Activated CD4-positive, alpha-beta memory T cell treated with anti-CD3 and anti-CD28 coated beads for 36 hours (primary cell): ENCODE data around the gene SDCCAG8. TPM values are rescaled to one million over a fixed set of nuclear protein-coding genes. Genes with fewer than 3 reads are reported as not detected.

Experiments used
- CTCF ChIA-PET: fragments of 350-600 bp; sonication (Branson Sonifier 250); formaldehyde crosslinking; loops from one replicate; lab custom pipeline; 2021; ENCODE audit warnings: antibody characterized with exemption, inconsistent platforms; lab: Charles Lee
- POLR2A ChIA-PET: fragments of 350-600 bp; sonication (Branson Sonifier 250); formaldehyde crosslinking; loops from one replicate; lab custom pipeline; 2021; ENCODE audit warnings: antibody characterized with exemption; lab: Charles Lee
- DNase-seq: peaks from one replicate; pipeline ENCODE4 v3.0.0-alpha.2; 2020
- H3K27ac Mint-ChIP-seq: one replicate; pipeline ENCODE4 v1.8.0; 2021; ENCODE audit warnings: mixed read lengths
- H3K27me3 Mint-ChIP-seq: one replicate; pipeline ENCODE4 v1.8.0; 2021; ENCODE audit warnings: mixed read lengths
- H3K36me3 Mint-ChIP-seq: one replicate; pipeline ENCODE4 v1.8.0; 2021; ENCODE audit warnings: mixed read lengths
- H3K4me1 Mint-ChIP-seq: one replicate; pipeline ENCODE4 v1.8.0; 2021; ENCODE audit warnings: low read depth, mixed read lengths
- H3K4me3 Mint-ChIP-seq: one replicate; pipeline ENCODE4 v1.8.0; 2021; ENCODE audit warnings: mild to moderate bottlenecking, mixed read lengths
- H3K9me3 Mint-ChIP-seq: one replicate; pipeline ENCODE4 v1.8.0; 2021; ENCODE audit warnings: mixed read lengths
- intact Hi-C: fragments of 100-400 bp; cut with micrococcal nuclease; formaldehyde crosslinking; loops from one replicate; pipeline ENCODE4 v1.15.1; 2023
- total RNA-seq, 2 experiments: library from RNA; stranded (reverse); gene quantifications; one replicate each; pipeline ENCODE4 v1.2.3, GENCODE V29; 2021

The SDCCAG8 gene
- total RNA-seq, 2 experiments from 2014 or later, result 20.7 to 23.2 TPM

GRCh38 chr1:243346016-243346415, 90.2 kb downstream of the SDCCAG8 start:
- Mint-ChIP-seq H3K36me3 (peaks cover 11% of the 10 kb centered on the region), H3K4me1 (peaks cover 2% of the 10 kb centered on the region), H3K4me3 (no peak overlapping the region), H3K27me3 (no peaks in the 10 kb centered on the region), H3K9me3 (no peaks in the 10 kb centered on the region), H3K27ac (no peak overlapping the region)
- ChIA-PET CTCF (no interaction called here), POLR2A (interaction anchor here (0.6 kb wide), 1 partner anchor 401 kb away, joined by 3 read pairs; no protein-coding TSS in a partner anchor)
- no peak for DNase-seq
- intact Hi-C loops, result loop anchor here (10.0 kb wide), 2 partner anchors 509 to 699 kb away; partner anchors contain the start of gene AKT3

GRCh38 chr1:243346468-243346867, 90.6 kb downstream of the SDCCAG8 start:
- Mint-ChIP-seq H3K9me3 (no peaks in the 10 kb centered on the region), H3K4me3 (no peak overlapping the region), H3K4me1 (peaks cover 2% of the 10 kb centered on the region), H3K27ac (no peak overlapping the region), H3K27me3 (no peaks in the 10 kb centered on the region), H3K36me3 (peaks cover 13% of the 10 kb centered on the region)
- intact Hi-C loops, result loop anchor here (10.0 kb wide), 2 partner anchors 508 to 698 kb away; partner anchors contain the start of gene AKT3
- CTCF ChIA-PET, result no interaction called here
- POLR2A ChIA-PET, result no interaction called here
- DNase-seq, result no peak

- CTCF ChIA-PET, result interaction anchor here (0.8 kb wide), 1 partner anchor 400 kb away, joined by 3 read pairs; no protein-coding TSS in a partner anchor
- no peaks in the 10 kb centered on the region for H3K27me3 Mint-ChIP-seq
- no peak overlapping the region for H3K27ac Mint-ChIP-seq
- no peak overlapping the region for H3K4me3 Mint-ChIP-seq
- intact Hi-C loops, result loop anchor here (10.0 kb wide), 2 partner anchors 506 to 696 kb away; partner anchors contain the start of gene AKT3
- peaks cover 2% of the 10 kb centered on the region for H3K4me1 Mint-ChIP-seq
- DNase-seq, result no peak
- POLR2A ChIA-PET, result no interaction called here
- no peaks in the 10 kb centered on the region for H3K9me3 Mint-ChIP-seq
- H3K36me3 Mint-ChIP-seq, result peaks cover 17% of the 10 kb centered on the region
Observed at GRCh38 chr1:243348331-243348730, 92.5 kb downstream of the SDCCAG8 start.

- Mint-ChIP-seq H3K27ac (no peak overlapping the region), H3K4me1 (peaks cover 4% of the 10 kb centered on the region), H3K9me3 (no peaks in the 10 kb centered on the region), H3K27me3 (no peaks in the 10 kb centered on the region), H3K4me3 (no peak overlapping the region), H3K36me3 (peaks cover 16% of the 10 kb centered on the region)
- ChIA-PET CTCF (no interaction called here), POLR2A (no interaction called here)
- intact Hi-C loops, result loop anchor here (10.0 kb wide), 2 partner anchors 506 to 696 kb away; partner anchors contain the start of gene AKT3
- no peak for DNase-seq
Observed at GRCh38 chr1:243349128-243349527, 93.3 kb downstream of the SDCCAG8 start.

GRCh38 chr1:243351337-243351736, 95.5 kb downstream of the SDCCAG8 start:
- peaks cover 16% of the 10 kb centered on the region for H3K36me3 Mint-ChIP-seq
- no peak for DNase-seq
- intact Hi-C loops, result no loop called here
- H3K4me1 Mint-ChIP-seq, result peaks cover 12% of the 10 kb centered on the region
- CTCF ChIA-PET, result no interaction called here
- POLR2A ChIA-PET, result no interaction called here
- H3K27ac Mint-ChIP-seq, result no peak overlapping the region
- H3K4me3 Mint-ChIP-seq, result no peak overlapping the region
- no peaks in the 10 kb centered on the region for H3K27me3 Mint-ChIP-seq
- no peaks in the 10 kb centered on the region for H3K9me3 Mint-ChIP-seq

GRCh38 chr1:243354511-243355153, 98.8 kb downstream of the SDCCAG8 start:
- no peaks in the 10 kb centered on the region for H3K9me3 Mint-ChIP-seq
- intact Hi-C loops, result no loop called here
- no peak for DNase-seq
- peaks cover 15% of the 10 kb centered on the region for H3K36me3 Mint-ChIP-seq
- POLR2A ChIA-PET, result no interaction called here
- CTCF ChIA-PET, result interaction anchor here (0.9 kb wide), 1 partner anchor 11 kb away, joined by 3 read pairs; no protein-coding TSS in a partner anchor
- no peaks in the 10 kb centered on the region for H3K27me3 Mint-ChIP-seq
- peaks cover 12% of the 10 kb centered on the region for H3K4me1 Mint-ChIP-seq
- no peak overlapping the region for H3K4me3 Mint-ChIP-seq
- H3K27ac Mint-ChIP-seq, result no peak overlapping the region

- POLR2A ChIA-PET, result no interaction called here
- H3K27ac Mint-ChIP-seq, result no peak overlapping the region
- DNase-seq, result no peak
- no peak overlapping the region for H3K4me3 Mint-ChIP-seq
- H3K4me1 Mint-ChIP-seq, result no peaks in the 10 kb centered on the region
- CTCF ChIA-PET, result no interaction called here
- no peaks in the 10 kb centered on the region for H3K9me3 Mint-ChIP-seq
- no peaks in the 10 kb centered on the region for H3K27me3 Mint-ChIP-seq
- intact Hi-C loops, result no loop called here
- peaks cover 12% of the 10 kb centered on the region for H3K36me3 Mint-ChIP-seq
Observed at GRCh38 chr1:243363832-243364231, 108.0 kb downstream of the SDCCAG8 start.

GRCh38 chr1:243364330-243364729, 108.5 kb downstream of the SDCCAG8 start:
- ChIA-PET CTCF (no interaction called here), POLR2A (no interaction called here)
- no peaks in the 10 kb centered on the region for H3K4me1 Mint-ChIP-seq
- H3K4me3 Mint-ChIP-seq, result no peak overlapping the region
- peaks cover 16% of the 10 kb centered on the region for H3K36me3 Mint-ChIP-seq
- no peak for DNase-seq
- no peaks in the 10 kb centered on the region for H3K9me3 Mint-ChIP-seq
- no peaks in the 10 kb centered on the region for H3K27me3 Mint-ChIP-seq
- intact Hi-C loops, result no loop called here
- H3K27ac Mint-ChIP-seq, result no peak overlapping the region

GRCh38 chr1:243364866-243365265, 109.0 kb downstream of the SDCCAG8 start:
- Mint-ChIP-seq H3K27me3 (no peaks in the 10 kb centered on the region), H3K9me3 (no peaks in the 10 kb centered on the region), H3K4me1 (no peaks in the 10 kb centered on the region), H3K27ac (no peak overlapping the region), H3K36me3 (peaks cover 20% of the 10 kb centered on the region), H3K4me3 (no peak overlapping the region)
- DNase-seq, result no peak
- CTCF ChIA-PET, result no interaction called here
- intact Hi-C loops, result no loop called here
- POLR2A ChIA-PET, result no interaction called here

- intact Hi-C loops, result no loop called here
- H3K36me3 Mint-ChIP-seq, result peaks cover 22% of the 10 kb centered on the region
Observed at GRCh38 chr1:243367314-243367713, 111.5 kb downstream of the SDCCAG8 start.

GRCh38 chr1:243374412-243374811, 118.6 kb downstream of the SDCCAG8 start:
- ChIA-PET CTCF (no interaction called here), POLR2A (no interaction called here)
- H3K27ac Mint-ChIP-seq, result no peak overlapping the region
- no peak overlapping the region for H3K4me3 Mint-ChIP-seq
- H3K36me3 Mint-ChIP-seq, result peaks cover 33% of the 10 kb centered on the region
- DNase-seq, result no peak
- intact Hi-C loops, result no loop called here
- no peaks in the 10 kb centered on the region for H3K27me3 Mint-ChIP-seq
- H3K9me3 Mint-ChIP-seq, result peaks cover 19% of the 10 kb centered on the region
- no peaks in the 10 kb centered on the region for H3K4me1 Mint-ChIP-seq

More at GRCh38 chr1:243367314-243367713, 111.5 kb downstream of the SDCCAG8 start:
- no peak for DNase-seq
- Mint-ChIP-seq H3K27me3 (no peaks in the 10 kb centered on the region), H3K4me1 (no peaks in the 10 kb centered on the region), H3K27ac (no peak overlapping the region), H3K4me3 (no peak overlapping the region), H3K9me3 (peaks cover 3% of the 10 kb centered on the region)
- POLR2A ChIA-PET, result no interaction called here
- CTCF ChIA-PET, result no interaction called here

- ChIA-PET CTCF (no interaction called here), POLR2A (no interaction called here)
- Mint-ChIP-seq H3K27ac (no peak overlapping the region), H3K36me3 (peaks cover 25% of the 10 kb centered on the region), H3K4me1 (no peaks in the 10 kb centered on the region), H3K27me3 (no peaks in the 10 kb centered on the region), H3K9me3 (peaks cover 19% of the 10 kb centered on the region), H3K4me3 (no peak overlapping the region)
- intact Hi-C loops, result no loop called here
- no peak for DNase-seq
Observed at GRCh38 chr1:243375596-243375995, 119.8 kb downstream of the SDCCAG8 start.

- Mint-ChIP-seq H3K4me3 (no peak overlapping the region), H3K27ac (no peak overlapping the region), H3K36me3 (peaks cover 26% of the 10 kb centered on the region), H3K9me3 (peaks cover 10% of the 10 kb centered on the region), H3K27me3 (no peaks in the 10 kb centered on the region), H3K4me1 (no peaks in the 10 kb centered on the region)
- POLR2A ChIA-PET, result no interaction called here
- CTCF ChIA-PET, result no interaction called here
- intact Hi-C loops, result no loop called here
- no peak for DNase-seq
Observed at GRCh38 chr1:243378669-243379068, 122.8 kb downstream of the SDCCAG8 start.
